Neural cell (in vitro differentiated cells): ENCODE measurements around the gene KRT35. TPM values are rescaled to one million over a fixed set of nuclear protein-coding genes. Genes with fewer than 3 reads are reported as not detected.

Source experiments
- H2AFZ ChIP-seq: fragments of 200-600, 300-800 bp; sonication (generic), shearing (Covaris generic); 2 replicates; pipeline ENCODE4 v1.6.0; 2014; ENCODE audit warnings: low read depth, mild to moderate bottlenecking, antibody characterized with exemption, low read length, moderate library complexity
- H3F3A ChIP-seq: fragments of 200-600 bp; shearing (Covaris generic); 2 replicates; pipeline ENCODE4 v1.6.1; 2016; ENCODE audit warnings: mild to moderate bottlenecking, moderate library complexity, mixed read lengths, antibody characterized with exemption, low read length; ENCODE audit not compliant: insufficient read depth, poor library complexity, severe bottlenecking
- H3K27ac ChIP-seq: fragments of 200-600, 300-800 bp; sonication (generic), shearing (Covaris generic); 2 replicates; pipeline ENCODE4 v1.5.1; 2014; ENCODE audit warnings: mild to moderate bottlenecking, low read length, moderate library complexity
- H3K27me3 ChIP-seq: fragments of 300-800, 200-600 bp; sonication (generic), shearing (Covaris generic); 2 replicates; pipeline ENCODE4 v1.6.0; 2014; ENCODE audit warnings: mild to moderate bottlenecking, low read depth, low read length, moderate library complexity; ENCODE audit not compliant: insufficient read depth
- H3K36me3 ChIP-seq: fragments of 300-800, 200-600 bp; sonication (generic), shearing (Covaris generic); 2 replicates; pipeline ENCODE4 v1.5.1; 2014; ENCODE audit warnings: mild to moderate bottlenecking, antibody characterized with exemption, low read length, moderate library complexity; ENCODE audit not compliant: insufficient read depth
- H3K4me2 ChIP-seq: fragments of 300-800, 200-600 bp; sonication (generic), shearing (Covaris generic); 2 replicates; pipeline ENCODE4 v1.6.0; 2014; ENCODE audit warnings: mild to moderate bottlenecking, low read length
- H3K4me3 ChIP-seq: fragments of 300-800, 200-600 bp; sonication (generic), shearing (Covaris generic); 2 replicates; pipeline ENCODE4 v1.5.1; 2014; ENCODE audit warnings: mild to moderate bottlenecking, low read length, moderate library complexity
- H3K79me2 ChIP-seq: fragments of 200-600 bp; shearing (Covaris generic); replicated peaks from 2 replicates; pipeline ENCODE4 v1.6.0; 2014; ENCODE audit warnings: mild to moderate bottlenecking, low read length, moderate library complexity; ENCODE audit not compliant: insufficient read depth
- H3K9ac ChIP-seq: fragments of 300-800, 200-600 bp; sonication (generic), shearing (Covaris generic); 2 replicates; pipeline ENCODE4 v1.6.1; 2016; ENCODE audit warnings: mild to moderate bottlenecking, low read length, mixed read lengths
- H3K9me2 ChIP-seq: fragments of 200-600 bp; shearing (Covaris generic); 2 replicates; pipeline ENCODE4 v1.6.1; 2016; ENCODE audit warnings: mild to moderate bottlenecking, low read length, mixed read lengths; ENCODE audit not compliant: insufficient read depth
- H3K9me3 ChIP-seq: fragments of 200-600, 300-800 bp; sonication (generic), shearing (Covaris generic); 2 replicates; pipeline ENCODE4 v1.6.1; 2016; ENCODE audit warnings: mild to moderate bottlenecking, mixed run types, low read length, moderate library complexity, mixed read lengths
- H4K20me1 ChIP-seq: fragments of 200-600 bp; shearing (Covaris generic); 2 replicates; pipeline ENCODE4 v1.6.1; 2016; ENCODE audit warnings: mild to moderate bottlenecking, mixed run types; ENCODE audit not compliant: insufficient read depth
- EP300 ChIP-seq: fragments of 450-650 bp; conservative IDR thresholded peaks from 2 replicates; pipeline ENCODE4 v1.6.1; 2014; ENCODE audit warnings: antibody characterized with exemption, mild to moderate bottlenecking, moderate library complexity; ENCODE audit not compliant: poor library complexity, severe bottlenecking
- EZH2 ChIP-seq: fragments of 200-600, 300-800 bp; shearing (Covaris generic), sonication (generic); IDR thresholded peaks from 2 replicates; pipeline ENCODE4 v1.6.1; 2014; ENCODE audit warnings: antibody characterized with exemption, low read length, borderline replicate concordance, mild to moderate bottlenecking; ENCODE audit not compliant: insufficient read depth, poor library complexity, severe bottlenecking
- MXI1 ChIP-seq: fragments of 450-650 bp; conservative IDR thresholded peaks from 2 replicates; pipeline ENCODE4 v1.6.1; 2014; ENCODE audit warnings: antibody characterized with exemption, mild to moderate bottlenecking; ENCODE audit not compliant: poor library complexity, severe bottlenecking
- POLR2AphosphoS5 ChIP-seq: IDR thresholded peaks from 2 replicates; pipeline ENCODE4 v1.6.1; 2012
- RAD21 ChIP-seq: fragments of 450-650 bp; conservative IDR thresholded peaks from 2 replicates; pipeline ENCODE4 v1.6.1; 2014; ENCODE audit warnings: antibody characterized with exemption, mild to moderate bottlenecking, moderate library complexity
- SMC3 ChIP-seq: fragments of 450-650 bp; conservative IDR thresholded peaks from 2 replicates; pipeline ENCODE4 v1.6.1; 2014; ENCODE audit warnings: antibody characterized with exemption, mild to moderate bottlenecking, moderate library complexity; ENCODE audit not compliant: poor library complexity
- TAF1 ChIP-seq: IDR thresholded peaks from 2 replicates; pipeline ENCODE4 v1.6.1; 2012; ENCODE audit warnings: low read depth
- polyA plus RNA-seq: library from polyadenylated mRNA; depleted of rRNA; stranded (reverse); fragments of >200 nt; gene quantifications from 2 replicates; pipeline ENCODE4 v1.2.3, GENCODE V29; 2014
- TF ChIP-seq, protein P1 (sequence below): IDR thresholded peaks from 2 replicates; pipeline ENCODE4 v1.6.1; 2012; ENCODE audit warnings: borderline replicate concordance
- TF ChIP-seq, protein P2 (sequence below): fragments of 450-650 bp; IDR thresholded peaks from 2 replicates; pipeline ENCODE4 v1.5.1; 2014; ENCODE audit warnings: antibody characterized with exemption, mild to moderate bottlenecking, moderate library complexity; ENCODE audit not compliant: poor library complexity, severe bottlenecking

Gene KRT35
- polyA plus RNA-seq, 1 donor from 2014 or later, result not detected

DNA sequence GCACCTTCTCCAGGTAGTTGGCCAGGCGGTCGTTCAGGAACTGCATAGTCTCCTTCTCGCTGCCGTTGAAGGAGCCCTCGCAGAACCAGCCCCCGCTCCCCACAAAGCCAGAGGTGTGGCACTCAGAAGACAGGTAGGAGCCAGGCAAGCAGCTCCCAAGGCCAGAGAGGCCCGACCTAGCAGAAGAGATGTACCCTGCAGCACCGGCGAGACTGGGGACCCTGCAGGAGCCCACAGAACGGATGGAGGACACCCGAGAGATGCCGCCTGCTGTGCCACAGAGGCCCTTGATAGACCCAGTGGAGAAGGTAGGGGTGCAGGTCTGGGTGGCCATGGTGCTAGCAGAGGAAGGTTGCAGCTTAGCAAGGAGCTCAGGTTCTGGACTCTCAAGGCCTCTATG lies 8.6 kb upstream of the KRT35 start, which contains the start of gene KRT36:
KRT36 (minus strand) TSS at position 380 of the 400 bp plus-strand sequence; CDS start at position 334, 46 bp downstream.
- no peak within 1 kb of the TSS for H3K4me2 ChIP-seq
- no peaks in the 10 kb centered on the region for H3K79me2 ChIP-seq
- H3K9me2 ChIP-seq, result no peaks in the 10 kb centered on the region
- H2AFZ ChIP-seq, result no peak within 1 kb of the TSS
- H3K27ac ChIP-seq, result no peak within 1 kb of the TSS
- TF ChIP-seq POLR2AphosphoS5, result no peak
- no peak for TF ChIP-seq EP300
- TF ChIP-seq, protein P1, sequence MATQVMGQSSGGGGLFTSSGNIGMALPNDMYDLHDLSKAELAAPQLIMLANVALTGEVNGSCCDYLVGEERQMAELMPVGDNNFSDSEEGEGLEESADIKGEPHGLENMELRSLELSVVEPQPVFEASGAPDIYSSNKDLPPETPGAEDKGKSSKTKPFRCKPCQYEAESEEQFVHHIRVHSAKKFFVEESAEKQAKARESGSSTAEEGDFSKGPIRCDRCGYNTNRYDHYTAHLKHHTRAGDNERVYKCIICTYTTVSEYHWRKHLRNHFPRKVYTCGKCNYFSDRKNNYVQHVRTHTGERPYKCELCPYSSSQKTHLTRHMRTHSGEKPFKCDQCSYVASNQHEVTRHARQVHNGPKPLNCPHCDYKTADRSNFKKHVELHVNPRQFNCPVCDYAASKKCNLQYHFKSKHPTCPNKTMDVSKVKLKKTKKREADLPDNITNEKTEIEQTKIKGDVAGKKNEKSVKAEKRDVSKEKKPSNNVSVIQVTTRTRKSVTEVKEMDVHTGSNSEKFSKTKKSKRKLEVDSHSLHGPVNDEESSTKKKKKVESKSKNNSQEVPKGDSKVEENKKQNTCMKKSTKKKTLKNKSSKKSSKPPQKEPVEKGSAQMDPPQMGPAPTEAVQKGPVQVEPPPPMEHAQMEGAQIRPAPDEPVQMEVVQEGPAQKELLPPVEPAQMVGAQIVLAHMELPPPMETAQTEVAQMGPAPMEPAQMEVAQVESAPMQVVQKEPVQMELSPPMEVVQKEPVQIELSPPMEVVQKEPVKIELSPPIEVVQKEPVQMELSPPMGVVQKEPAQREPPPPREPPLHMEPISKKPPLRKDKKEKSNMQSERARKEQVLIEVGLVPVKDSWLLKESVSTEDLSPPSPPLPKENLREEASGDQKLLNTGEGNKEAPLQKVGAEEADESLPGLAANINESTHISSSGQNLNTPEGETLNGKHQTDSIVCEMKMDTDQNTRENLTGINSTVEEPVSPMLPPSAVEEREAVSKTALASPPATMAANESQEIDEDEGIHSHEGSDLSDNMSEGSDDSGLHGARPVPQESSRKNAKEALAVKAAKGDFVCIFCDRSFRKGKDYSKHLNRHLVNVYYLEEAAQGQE, result no peak
- TF ChIP-seq EZH2, result no peak
- no peak for TF ChIP-seq MXI1
- no peak for TF ChIP-seq RAD21
- TF ChIP-seq TAF1, result no peak
- TF ChIP-seq SMC3, result no peak
- TF ChIP-seq, protein P2, sequence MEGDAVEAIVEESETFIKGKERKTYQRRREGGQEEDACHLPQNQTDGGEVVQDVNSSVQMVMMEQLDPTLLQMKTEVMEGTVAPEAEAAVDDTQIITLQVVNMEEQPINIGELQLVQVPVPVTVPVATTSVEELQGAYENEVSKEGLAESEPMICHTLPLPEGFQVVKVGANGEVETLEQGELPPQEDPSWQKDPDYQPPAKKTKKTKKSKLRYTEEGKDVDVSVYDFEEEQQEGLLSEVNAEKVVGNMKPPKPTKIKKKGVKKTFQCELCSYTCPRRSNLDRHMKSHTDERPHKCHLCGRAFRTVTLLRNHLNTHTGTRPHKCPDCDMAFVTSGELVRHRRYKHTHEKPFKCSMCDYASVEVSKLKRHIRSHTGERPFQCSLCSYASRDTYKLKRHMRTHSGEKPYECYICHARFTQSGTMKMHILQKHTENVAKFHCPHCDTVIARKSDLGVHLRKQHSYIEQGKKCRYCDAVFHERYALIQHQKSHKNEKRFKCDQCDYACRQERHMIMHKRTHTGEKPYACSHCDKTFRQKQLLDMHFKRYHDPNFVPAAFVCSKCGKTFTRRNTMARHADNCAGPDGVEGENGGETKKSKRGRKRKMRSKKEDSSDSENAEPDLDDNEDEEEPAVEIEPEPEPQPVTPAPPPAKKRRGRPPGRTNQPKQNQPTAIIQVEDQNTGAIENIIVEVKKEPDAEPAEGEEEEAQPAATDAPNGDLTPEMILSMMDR, result no peak
- H3K4me3 ChIP-seq, result no peak within 1 kb of the TSS
- no peaks in the 10 kb centered on the region for H3K27me3 ChIP-seq
- no peak within 1 kb of the TSS for H3K9ac ChIP-seq
- no peaks in the 10 kb centered on the region for H4K20me1 ChIP-seq
- H3K36me3 ChIP-seq, result no peaks in the 10 kb centered on the region
- no peaks in the 10 kb centered on the region for H3F3A ChIP-seq
- H3K9me3 ChIP-seq, result no peaks in the 10 kb centered on the region

GRCh38 chr17:41486809-41487530 lies 6.0 kb upstream of the KRT35 start:
- Histone ChIP-seq H3K9me2 (no peaks in the 10 kb centered on the region), H2AFZ (no peak overlapping the region)

More at GRCh38 chr17:41486809-41487530, 6.0 kb upstream of the KRT35 start:
- H3K36me3 ChIP-seq, result no peaks in the 10 kb centered on the region
- TF ChIP-seq SMC3, result no peak
- no peak for TF ChIP-seq TAF1
- TF ChIP-seq RAD21, result no peak
- no peaks in the 10 kb centered on the region for H3K27me3 ChIP-seq
- no peak overlapping the region for H3K9ac ChIP-seq
- H3K4me2 ChIP-seq, result no peak overlapping the region
- H3K27ac ChIP-seq, result no peak overlapping the region
- no peak overlapping the region for H3K4me3 ChIP-seq
- H3K9me3 ChIP-seq, result no peaks in the 10 kb centered on the region
- no peaks in the 10 kb centered on the region for H3F3A ChIP-seq
- H3K79me2 ChIP-seq, result no peaks in the 10 kb centered on the region
- no peaks in the 10 kb centered on the region for H4K20me1 ChIP-seq
